HG03039 (cell line): ENCODE measurements around the gene TUSC2.

Source experiments
- ATAC-seq: cut with Tn5 transposase; IDR thresholded peaks from one replicate; pipeline ENCODE4 v1.9.1; 2021; ENCODE audit warnings: mild to moderate bottlenecking, moderate library complexity; ENCODE audit not compliant: unreplicated experiment

Gene TUSC2

GRCh38 chr3:50327943-50328691 lies at the start of gene TUSC2:
TSS of gene TUSC2 (minus strand) at chr3:50328223. CDS start at chr3:50328099, 124 bp downstream.
- ATAC-seq = peak; percentile 84

GRCh38 chr3:50375258-50375931 lies 47.4 kb upstream of the TUSC2 start:
- no peak for ATAC-seq

- ATAC-seq = no peak
Measured at GRCh38 chr3:50374363-50375257, 46.6 kb upstream of the TUSC2 start.

GRCh38 chr3:50373146-50374051 lies 45.4 kb upstream of the TUSC2 start:
- no peak for ATAC-seq

GRCh38 chr3:50372349-50372748 lies 44.3 kb upstream of the TUSC2 start:
- no peak for ATAC-seq

GRCh38 chr3:50371133-50371685 lies 43.2 kb upstream of the TUSC2 start:
- ATAC-seq = no peak

GRCh38 chr3:50370594-50370993 lies 42.6 kb upstream of the TUSC2 start:
- no peak for ATAC-seq

- no peak for ATAC-seq
Measured at GRCh38 chr3:50369012-50369670, 41.1 kb upstream of the TUSC2 start.

GRCh38 chr3:50365842-50366220 lies 37.8 kb upstream of the TUSC2 start:
- no peak for ATAC-seq

- peak; percentile 65 for ATAC-seq
Measured at GRCh38 chr3:50365080-50365841, 37.2 kb upstream of the TUSC2 start.

GRCh38 chr3:50364573-50365079 lies 36.6 kb upstream of the TUSC2 start:
- no peak for ATAC-seq

- ATAC-seq = no peak
Measured at GRCh38 chr3:50359760-50360110, 31.7 kb upstream of the TUSC2 start.

- peak; percentile 96 for ATAC-seq
Measured at GRCh38 chr3:50358911-50359759, 31.1 kb upstream of the TUSC2 start, which contains the start of gene TMEM115. TSS of gene TMEM115 (minus strand) at chr3:50359521. CDS start at chr3:50359063, 458 bp downstream.

GRCh38 chr3:50358355-50358910 lies 30.4 kb upstream of the TUSC2 start:
- ATAC-seq = no peak

- no peak for ATAC-seq
Measured at GRCh38 chr3:50357481-50357880, 29.5 kb upstream of the TUSC2 start.

GRCh38 chr3:50356553-50356952 lies 28.5 kb upstream of the TUSC2 start:
- ATAC-seq = no peak

GRCh38 chr3:50355829-50356552 lies 28.0 kb upstream of the TUSC2 start:
- ATAC-seq = no peak
